IPS-NIHi7 (cell line): ENCODE data around the gene TTLL10.
A peak's percentile ranks its signal among the peaks of the same experiment; 100 is the strongest.

Experiments used
- DNase-seq: peaks from one replicate; pipeline ENCODE4 v3.0.0; 2012; ENCODE audit warnings: mixed read lengths; ENCODE audit errors: extremely low spot score

TTLL10 gene

GRCh38 chr1:1236945-1237873, 63.5 kb downstream of the TTLL10 start:
- no peak for DNase-seq

GRCh38 chr1:1237874-1238701, 64.4 kb downstream of the TTLL10 start:
- no peak for DNase-seq

- no peak for DNase-seq
These were observed 65.1 kb downstream of the TTLL10 start for GRCh38 chr1:1238702-1239178.

GRCh38 chr1:1239227-1239613, 65.5 kb downstream of the TTLL10 start:
- no peak for DNase-seq

GRCh38 chr1:1239614-1240347, 66.1 kb downstream of the TTLL10 start:
- DNase-seq = no peak

- no peak for DNase-seq
These were observed 66.7 kb downstream of the TTLL10 start for GRCh38 chr1:1240348-1240732.

GRCh38 chr1:1240822-1241587, 67.3 kb downstream of the TTLL10 start:
- no peak for DNase-seq

GRCh38 chr1:1241588-1242219, 68.0 kb downstream of the TTLL10 start:
- DNase-seq = no peak

GRCh38 chr1:1242461-1243265, 69.0 kb downstream of the TTLL10 start:
- no peak for DNase-seq

GRCh38 chr1:1243266-1243660, 69.6 kb downstream of the TTLL10 start:
- no peak for DNase-seq

GRCh38 chr1:1243807-1244191, 70.1 kb downstream of the TTLL10 start:
- no peak for DNase-seq

- DNase-seq = no peak
These were observed 70.6 kb downstream of the TTLL10 start for GRCh38 chr1:1244192-1244811.

GRCh38 chr1:1245178-1245816, 71.6 kb downstream of the TTLL10 start:
- no peak for DNase-seq

GRCh38 chr1:1245817-1246576, 72.3 kb downstream of the TTLL10 start:
- no peak for DNase-seq

- DNase-seq = peak; percentile 71
These were observed 73.1 kb downstream of the TTLL10 start, which contains the start of gene C1QTNF12 for GRCh38 chr1:1246577-1247340. Gene C1QTNF12 (minus strand): TSS chr1:1246722. CDS start chr1:1246690, 32 bp downstream.

- no peak for DNase-seq
These were observed 73.7 kb downstream of the TTLL10 start for GRCh38 chr1:1247341-1247913.
